SK-N-SH (cell line): ENCODE results near the gene MAP4K3. TPM values are rescaled to one million over a fixed set of nuclear protein-coding genes. Genes with fewer than 3 reads are reported as not detected.

ENCODE experiments used
- CTCF ChIA-PET: fragments of 300-600, 350-600 bp; formaldehyde crosslinking; extraction: SDS; loops from one replicate; lab custom pipeline; 2021; lab: Yijun Ruan, JAX
- POLR2A ChIA-PET: fragments of 350-600 bp; sonication (Branson Sonifier 250); formaldehyde crosslinking; extraction: SDS; loops from one replicate; lab custom pipeline; 2020; ENCODE audit warnings: antibody characterized with exemption, inconsistent platforms; lab: Yijun Ruan, JAX
- DNase-seq: peaks from one replicate; pipeline ENCODE4 v3.0.0; 2012
- H2AFZ ChIP-seq: fragments of 200-600 bp; sonication (generic); 2 replicates; pipeline ENCODE4 v1.8.1; 2016; ENCODE audit warnings: antibody characterized with exemption, mild to moderate bottlenecking, low read depth
- H3F3A ChIP-seq: fragments of 200-600 bp; sonication (generic); replicated peaks from 2 replicates; pipeline ENCODE3; 2016; ENCODE audit warnings: antibody characterized with exemption, mild to moderate bottlenecking; ENCODE audit not compliant: insufficient read depth
- H3K27ac ChIP-seq, 2 experiments: fragments of 200-500 bp in 1 of 2; fragments of 200-600 bp in 1 of 2; sonication (Bioruptor generic) in 1 of 2; sonication (generic), shearing (Covaris generic) in 1 of 2; 2 replicates each; pipeline versions ENCODE4 v1.5.1 to v1.6.1; 2014 to 2016; ENCODE audit warnings: low read depth in 2 of 2, inconsistent platforms in 1 of 2, low read length in 1 of 2, mild to moderate bottlenecking in 1 of 2, mixed read lengths in 1 of 2
- H3K27me3 ChIP-seq: fragments of 200-600 bp; sonication (generic), shearing (Covaris generic); 2 replicates; pipeline ENCODE4 v1.6.1; 2016; ENCODE audit warnings: mixed run types; ENCODE audit not compliant: insufficient read depth
- H3K36me3 ChIP-seq, 2 experiments: fragments of 200-500 bp in 1 of 2; fragments of 200-600 bp in 1 of 2; sonication (Bioruptor generic) in 1 of 2; sonication (generic) in 1 of 2; replicated peaks in 1 of 2; 2 replicates each; pipeline versions ENCODE3 to v1.5.1; 2014 to 2016; ENCODE audit warnings: low read length in 1 of 2, mild to moderate bottlenecking in 1 of 2; ENCODE audit not compliant: insufficient read depth in 2 of 2, control insufficient read depth in 1 of 2
- H3K4me1 ChIP-seq, 2 experiments: fragments of 200-500 bp in 1 of 2; fragments of 200-600 bp in 1 of 2; sonication (Bioruptor generic) in 1 of 2; sonication (generic), shearing (Covaris generic) in 1 of 2; 2 replicates each; pipeline versions ENCODE4 v1.5.1 to v1.6.1; 2014 to 2016; ENCODE audit warnings: low read depth in 1 of 2, low read length in 1 of 2, mixed run types in 1 of 2; ENCODE audit not compliant: insufficient read depth in 2 of 2, control insufficient read depth in 1 of 2
- H3K4me2 ChIP-seq: fragments of 200-600 bp; sonication (generic), shearing (Covaris generic); 2 replicates; pipeline ENCODE4 v1.6.1; 2017; ENCODE audit warnings: mixed run types
- H3K4me3 ChIP-seq, 2 experiments: fragments of 200-500 bp in 1 of 2; fragments of 200-600 bp in 1 of 2; sonication (Bioruptor generic) in 1 of 2; sonication (generic), shearing (Covaris generic) in 1 of 2; 2 replicates each; pipeline versions ENCODE4 v1.5.1 to v1.8.1; 2014 to 2016; ENCODE audit warnings: low read depth in 2 of 2, inconsistent platforms in 1 of 2, low read length in 1 of 2, mild to moderate bottlenecking in 1 of 2, mixed read lengths in 1 of 2, moderate library complexity in 1 of 2
- H3K79me2 ChIP-seq: fragments of 200-600 bp; sonication (generic); 2 replicates; pipeline ENCODE4 v1.8.1; 2017; ENCODE audit warnings: mild to moderate bottlenecking; ENCODE audit not compliant: insufficient read depth
- H3K9ac ChIP-seq: fragments of 200-600 bp; sonication (generic); 2 replicates; pipeline ENCODE4 v1.6.1; 2017; ENCODE audit warnings: mixed run types
- H3K9me2 ChIP-seq: fragments of 200-600 bp; sonication (generic); 2 replicates; pipeline ENCODE4 v1.6.1; 2017; ENCODE audit warnings: mixed run types
- H3K9me3 ChIP-seq: fragments of 200-600 bp; sonication (generic); 2 replicates; pipeline ENCODE4 v1.6.1; 2017; ENCODE audit warnings: mixed run types, mild to moderate bottlenecking, moderate library complexity
- H4K20me1 ChIP-seq: fragments of 200-600 bp; sonication (generic); 2 replicates; pipeline ENCODE4 v1.6.1; 2017; ENCODE audit warnings: mild to moderate bottlenecking, mixed run types; ENCODE audit not compliant: insufficient read depth
- CTCF ChIP-seq: fragments of 200-600 bp; sonication (generic); IDR thresholded peaks from 2 replicates; pipeline ENCODE4 v1.6.1; 2017; ENCODE audit warnings: antibody characterized with exemption, mild to moderate bottlenecking, moderate library complexity
- ELF1 ChIP-seq: IDR thresholded peaks from 2 replicates; pipeline ENCODE4 v1.4.0; 2012
- EP300 ChIP-seq, 2 experiments: IDR thresholded peaks; 2 replicates each; pipeline versions ENCODE4 v1.4.0 to v1.6.1; 2012; ENCODE audit warnings: borderline replicate concordance in 1 of 2, low read depth in 1 of 2, low read length in 1 of 2
- EZH2phosphoT487 ChIP-seq: fragments of 200-600 bp; sonication (generic); IDR thresholded peaks from 2 replicates; pipeline ENCODE4 v1.6.1; 2017; ENCODE audit warnings: low read depth, mixed run types, mild to moderate bottlenecking, antibody characterized with exemption, moderate library complexity, borderline replicate concordance
- GATA2 ChIP-seq: sonication (generic); formaldehyde crosslinking; IDR thresholded peaks from 2 replicates; pipeline ENCODE4 v1.5.0; 2020; ENCODE audit warnings: mild to moderate bottlenecking, missing genetic modification reagents
- IRF3 ChIP-seq: fragments of 150-350 bp; IDR thresholded peaks from 2 replicates; pipeline ENCODE4 v1.6.1; 2016; ENCODE audit warnings: mild to moderate bottlenecking, low read depth, low read length
- JUND ChIP-seq: IDR thresholded peaks from 2 replicates; pipeline ENCODE4 v1.4.0; 2012
- MAX ChIP-seq: IDR thresholded peaks from 2 replicates; pipeline ENCODE4 v1.4.0; 2012; ENCODE audit warnings: low read depth
- MEF2A ChIP-seq: IDR thresholded peaks from 2 replicates; pipeline ENCODE4 v1.4.0; 2012; ENCODE audit warnings: low read depth, borderline replicate concordance
- NFIC ChIP-seq: IDR thresholded peaks from 2 replicates; pipeline ENCODE4 v1.4.0; 2012; ENCODE audit warnings: borderline replicate concordance
- PBX3 ChIP-seq: IDR thresholded peaks from 2 replicates; pipeline ENCODE4; 2012
- RAD21 ChIP-seq: IDR thresholded peaks from 2 replicates; pipeline ENCODE4 v1.6.1; 2012; ENCODE audit warnings: mild to moderate bottlenecking, low read length
- RCOR1 ChIP-seq: fragments of 150-350 bp; IDR thresholded peaks from 2 replicates; pipeline ENCODE4 v1.6.1; 2017; ENCODE audit warnings: antibody characterized with exemption, low read length
- REST ChIP-seq: IDR thresholded peaks from 2 replicates; pipeline ENCODE4 v1.6.1; 2012; ENCODE audit warnings: mild to moderate bottlenecking, low read depth, low read length, moderate library complexity
- TAF1 ChIP-seq: IDR thresholded peaks from 2 replicates; pipeline ENCODE4 v1.6.1; 2012; ENCODE audit warnings: low read depth, mild to moderate bottlenecking, low read length, moderate library complexity, borderline replicate concordance
- TCF12 ChIP-seq: IDR thresholded peaks from 2 replicates; pipeline ENCODE4 v1.4.0; 2012
- YY1 ChIP-seq: IDR thresholded peaks from 2 replicates; pipeline ENCODE4 v1.4.0; 2012; ENCODE audit warnings: low read depth, mild to moderate bottlenecking
- ZBTB33 ChIP-seq: IDR thresholded peaks from 2 replicates; pipeline ENCODE4 v1.4.0; 2012; ENCODE audit warnings: low read depth, borderline replicate concordance
- WGBS: methylation state at CpG from one replicate; pipeline ENCODE4 v1.1.6; 2017; ENCODE audit warnings: low lambda C conversion rate; 5-methylcytosine and 5-hydroxymethylcytosine counted together
- polyA plus RNA-seq, 3 experiments: library from polyadenylated mRNA; depleted of rRNA; stranded (reverse); fragments of >200 nt; gene quantifications; 2 replicates each; pipeline ENCODE4 v1.2.3, GENCODE V29; 2012

MAP4K3 gene
- polyA plus RNA-seq, 1 of the 3 experiments (the other 2 are of a cell fraction), result 8.8 TPM

GRCh38 chr2:39256040-39256439, 181.0 kb downstream of the MAP4K3 start:
- Histone ChIP-seq H3F3A (no peaks in the 10 kb centered on the region), H3K9me2 (no peaks in the 10 kb centered on the region), H4K20me1 (no peaks in the 10 kb centered on the region), H3K9ac (no peak overlapping the region), H3K79me2 (no peaks in the 10 kb centered on the region), H2AFZ (no peak overlapping the region), H3K4me3 (no peak overlapping the region), H3K27me3 (no peaks in the 10 kb centered on the region), H3K4me1 (no peaks in the 10 kb centered on the region), H3K36me3 (peaks cover 67 to 88% of the 10 kb centered on the region in 2 experiments), H3K27ac (no peak overlapping the region), H3K9me3 (no peaks in the 10 kb centered on the region), H3K4me2 (no peak overlapping the region)
- TF ChIP-seq MEF2A, result no peak
- TF ChIP-seq EZH2phosphoT487, result no peak
- TF ChIP-seq NFIC, result no peak
- no peak for TF ChIP-seq RAD21
- TF ChIP-seq JUND, result no peak
- TF ChIP-seq EP300 (IDR thresholded peaks at IDR 0.05; ENCODE audit: borderline replicate concordance in 1 of 2, low read depth in 1 of 2, low read length in 1 of 2), result no peak
- TF ChIP-seq TAF1, result no peak
- TF ChIP-seq ZBTB33, result no peak
- ChIA-PET POLR2A (no interaction called here), CTCF (no interaction called here)
- no peak for DNase-seq

- Histone ChIP-seq H3K4me3 (no peak overlapping the region), H3K9me3 (no peaks in the 10 kb centered on the region), H3K27ac (no peak overlapping the region), H3F3A (peaks cover 6% of the 10 kb centered on the region), H3K4me1 (no peaks in the 10 kb centered on the region), H3K4me2 (no peak overlapping the region), H3K36me3 (peaks cover 73 to 78% of the 10 kb centered on the region in 2 experiments), H3K79me2 (no peaks in the 10 kb centered on the region), H2AFZ (no peak overlapping the region), H3K9me2 (no peaks in the 10 kb centered on the region), H3K27me3 (no peaks in the 10 kb centered on the region), H3K9ac (no peak overlapping the region), H4K20me1 (no peaks in the 10 kb centered on the region)
- ChIA-PET CTCF (interaction anchor here (1.0 to 3.7 kb wide), 5 partner anchors 9 to 443 kb away, joined by 3 to 24 read pairs (median 3); partner anchors contain the start of gene CDKL4), POLR2A (no interaction called here)
- 91% methylated on average over 18 of the region's 18 CpGs for WGBS
- DNase-seq, result no peak
- TF ChIP-seq ELF1, result no peak
- TF ChIP-seq TAF1, result no peak
- TF ChIP-seq IRF3, result no peak
- TF ChIP-seq MEF2A, result no peak
- no peak for TF ChIP-seq CTCF
- TF ChIP-seq GATA2 (CRISPR knock-in tag), result no peak
- TF ChIP-seq NFIC, result no peak
- no peak for TF ChIP-seq MAX
- TF ChIP-seq TCF12, result no peak
- no peak for TF ChIP-seq EZH2phosphoT487
- no peak for TF ChIP-seq PBX3
- no peak for TF ChIP-seq JUND
- TF ChIP-seq YY1, result no peak
- TF ChIP-seq RCOR1, result no peak
- TF ChIP-seq REST, result no peak
These were observed 184.1 kb downstream of the MAP4K3 start for GRCh38 chr2:39252888-39253518.
